CD1c-positive myeloid dendritic cell (primary cell): ENCODE measurements around the gene AGRN.
"Not testable (repeated sequence)": the region's sequence is repeated elsewhere in the genome, so short reads cannot be mapped to it uniquely, and the experiment has no call there.

Experiments used
- DNase-seq: peaks from one replicate; pipeline ENCODE4 v3.0.0-alpha.2; 2016; ENCODE audit errors: extremely low spot score

AGRN gene

GRCh38 chr1:1021010-1021919 lies 1.3 kb downstream of the AGRN start:
- DNase-seq: peak; percentile 51

GRCh38 chr1:1021920-1022259 lies 2.0 kb downstream of the AGRN start:
- no peak for DNase-seq

- DNase-seq: no peak
These were observed 2.5 kb downstream of the AGRN start for GRCh38 chr1:1022302-1023009.

- no peak for DNase-seq
These were observed 3.8 kb downstream of the AGRN start for GRCh38 chr1:1023700-1024099.

- DNase-seq: no peak
These were observed 4.3 kb downstream of the AGRN start for GRCh38 chr1:1024149-1024770.

GRCh38 chr1:1024771-1025699 lies 5.1 kb downstream of the AGRN start:
- no peak for DNase-seq

- no peak for DNase-seq
These were observed 5.8 kb downstream of the AGRN start for GRCh38 chr1:1025730-1026129.

GRCh38 chr1:1026599-1027413 lies 6.9 kb downstream of the AGRN start:
- DNase-seq: no peak

GRCh38 chr1:1027791-1028190 lies 7.9 kb downstream of the AGRN start:
- DNase-seq: no peak

- DNase-seq: not testable (repeated sequence)
These were observed 11.1 kb downstream of the AGRN start for GRCh38 chr1:1030867-1031658.

GRCh38 chr1:1031659-1032235 lies 11.8 kb downstream of the AGRN start:
- no peak for DNase-seq

GRCh38 chr1:1032424-1032823 lies 12.5 kb downstream of the AGRN start:
- DNase-seq: no peak

GRCh38 chr1:1033009-1033587 lies 13.2 kb downstream of the AGRN start:
- DNase-seq: peak; percentile 81

GRCh38 chr1:1033731-1034438 lies 14.0 kb downstream of the AGRN start:
- DNase-seq: no peak

GRCh38 chr1:1034439-1034781 lies 14.5 kb downstream of the AGRN start:
- DNase-seq: no peak

- DNase-seq: no peak
These were observed 15.5 kb downstream of the AGRN start for GRCh38 chr1:1035291-1035943.

GRCh38 chr1:1037366-1038327 lies 17.7 kb downstream of the AGRN start:
- DNase-seq: no peak
